NCI-H187 (cell line): ENCODE results near the gene ANXA11.
A peak's percentile ranks its signal among the peaks of the same experiment; 100 is the strongest.
"Not testable (repeated sequence)": the region's sequence is repeated elsewhere in the genome, so short reads cannot be mapped to it uniquely, and the experiment has no call there.

ENCODE experiments used
- DNase-seq, 2 experiments: peaks; one replicate each; lab custom pipeline; 2025; lab: John Stamatoyannopoulos, UW

ANXA11 gene

DNA sequence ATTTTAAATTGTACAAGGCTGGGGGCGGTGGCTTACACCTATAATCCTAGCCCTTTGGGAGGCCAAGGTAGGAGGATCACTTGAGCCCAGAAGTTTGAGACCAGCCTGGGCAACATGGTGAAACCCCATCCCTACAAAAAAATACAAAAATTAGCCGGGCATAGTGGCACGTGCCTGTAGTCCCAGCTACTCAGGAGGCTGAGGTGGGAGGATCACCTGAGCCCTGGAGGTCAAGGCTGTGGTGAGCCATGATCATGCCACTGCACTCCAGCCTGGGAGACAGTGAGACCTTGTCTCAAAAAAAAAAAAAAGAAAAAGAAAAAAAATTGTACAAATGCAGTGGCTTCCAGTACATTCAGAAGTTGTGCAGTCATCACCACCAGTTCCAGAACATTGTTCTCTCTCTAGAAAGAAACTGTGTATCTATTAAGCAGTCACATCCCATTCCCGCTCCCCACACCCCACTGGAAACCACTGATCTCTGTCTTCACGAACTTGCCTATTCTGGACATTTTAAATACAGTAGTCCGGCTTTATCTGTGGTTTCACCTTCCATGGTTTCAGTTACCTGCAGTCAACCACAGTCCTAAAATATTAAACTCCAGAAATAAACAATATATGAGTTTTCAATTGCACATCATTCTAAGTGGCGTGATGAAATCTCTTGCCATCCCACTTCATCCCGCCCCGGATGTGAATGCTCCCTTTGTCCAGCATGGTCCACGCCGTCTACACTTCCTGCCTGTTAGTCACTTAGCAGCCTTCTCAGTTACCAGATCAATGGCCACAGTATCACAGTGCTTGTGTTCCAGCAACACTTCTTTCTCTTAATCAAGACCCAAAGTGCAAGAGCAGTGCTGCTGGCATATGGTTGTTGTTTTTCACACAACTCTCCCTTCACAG lies 59.7 kb downstream of the ANXA11 start:
- DNase-seq = not testable (repeated sequence)

GRCh38 chr10:80144696-80145131 lies 60.6 kb downstream of the ANXA11 start:
- no peak for DNase-seq

GRCh38 chr10:80144067-80144695 lies 61.2 kb downstream of the ANXA11 start:
- peak; percentile 35 to 63 for DNase-seq

DNA sequence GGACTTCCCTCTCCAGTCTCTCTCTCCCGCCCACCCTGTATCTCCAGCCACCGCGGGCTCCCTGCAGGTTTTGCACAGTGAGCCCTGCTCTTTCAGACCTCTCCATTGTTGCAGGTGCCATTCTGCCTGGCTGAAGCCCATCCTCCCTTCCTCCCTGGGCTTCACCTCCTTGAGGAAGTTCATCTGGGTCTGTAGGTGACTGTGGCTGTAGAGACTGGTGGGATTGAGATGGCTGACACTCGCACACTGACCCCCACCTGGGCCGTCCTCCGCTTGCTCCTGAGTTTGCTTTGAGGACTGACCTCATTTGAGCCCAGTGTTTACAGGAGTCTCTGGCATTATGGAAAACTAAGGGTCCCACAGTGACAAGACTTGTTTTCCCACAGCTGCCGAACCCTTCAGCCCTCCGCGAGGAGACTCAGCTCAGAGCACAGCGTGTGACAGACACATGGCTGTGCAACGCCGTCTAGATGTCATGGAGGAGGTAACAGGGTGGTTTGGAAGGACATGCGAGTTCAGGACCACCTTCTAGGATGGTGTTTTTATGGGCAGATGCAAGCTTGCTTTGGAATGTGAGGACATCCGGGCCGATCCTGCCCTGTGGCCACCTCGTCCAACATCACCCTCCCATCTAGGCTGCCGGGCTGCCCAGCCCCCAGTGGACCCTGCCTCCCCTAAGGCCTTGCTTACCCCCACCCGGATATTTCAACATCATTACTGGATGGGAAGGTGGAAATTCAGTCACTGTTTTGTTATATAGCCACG lies 63.5 kb downstream of the ANXA11 start:
- DNase-seq = no peak

- DNase-seq = no peak
These were observed 65.1 kb downstream of the ANXA11 start for GRCh38 chr10:80140251-80140650.

DNA sequence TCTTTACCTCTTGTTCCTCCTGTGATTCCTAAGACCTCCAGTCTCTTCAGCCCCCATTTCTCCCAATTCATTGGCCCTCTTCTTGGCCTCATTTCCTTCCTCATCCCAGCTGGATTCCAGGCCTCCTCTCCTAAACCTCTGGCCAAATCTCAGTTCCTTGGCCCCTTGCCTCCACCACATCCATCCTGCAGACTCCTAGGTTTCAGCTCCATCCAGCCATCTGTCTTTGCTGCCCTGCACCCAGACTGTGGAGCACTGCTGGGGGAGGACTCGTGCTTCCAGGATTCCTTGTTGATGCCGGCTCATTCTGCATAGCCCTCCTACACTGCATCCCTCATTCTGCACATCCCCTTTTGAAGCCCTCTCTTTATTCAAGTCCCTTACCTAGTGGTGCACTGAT lies 66.1 kb downstream of the ANXA11 start:
- DNase-seq = no peak

- DNase-seq = no peak
These were observed 67.4 kb downstream of the ANXA11 start for GRCh38 chr10:80137920-80138319.

DNA sequence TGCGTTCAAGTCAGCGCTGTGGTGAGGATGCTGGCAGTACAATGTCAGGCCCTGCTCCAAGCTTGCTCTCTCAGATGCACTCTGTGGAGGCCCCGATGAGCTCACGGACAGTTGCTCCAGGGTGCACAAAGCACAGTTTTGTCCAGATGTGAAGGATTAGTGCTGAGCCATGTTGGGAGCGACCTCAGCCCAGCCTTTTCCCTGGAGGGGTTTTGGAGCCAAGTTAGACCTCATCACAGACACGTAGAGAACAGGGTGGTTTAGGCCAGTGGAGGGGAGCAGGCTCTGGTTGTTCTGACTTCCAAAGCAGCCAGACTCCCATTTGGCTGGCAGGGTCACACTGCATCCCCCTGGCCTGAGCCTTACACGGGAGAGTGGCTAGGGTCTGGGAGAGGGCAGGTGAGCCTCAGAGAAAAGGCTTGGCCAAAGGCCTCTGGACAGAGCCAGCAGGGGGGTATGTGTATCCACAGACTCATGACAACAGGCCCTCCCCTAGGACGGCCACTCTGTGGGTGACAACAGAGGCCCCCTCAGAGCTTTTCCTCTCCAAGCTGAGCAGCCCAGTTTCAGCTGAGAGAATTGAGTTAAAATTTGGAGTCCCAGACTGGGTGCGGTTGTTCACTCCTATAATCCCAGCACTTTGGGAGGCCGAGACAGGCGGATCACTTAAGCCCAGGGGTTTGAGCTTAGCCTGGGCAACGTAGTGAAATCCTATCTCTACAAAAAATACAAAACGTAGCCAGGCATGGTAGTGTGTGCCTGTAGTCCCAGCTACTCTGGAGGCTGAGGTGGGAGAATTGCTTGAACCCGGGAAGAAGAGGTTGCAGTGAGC lies 68.1 kb downstream of the ANXA11 start:
- no peak for DNase-seq

- DNase-seq = no peak
These were observed 69.2 kb downstream of the ANXA11 start for GRCh38 chr10:80136134-80136571.

DNA sequence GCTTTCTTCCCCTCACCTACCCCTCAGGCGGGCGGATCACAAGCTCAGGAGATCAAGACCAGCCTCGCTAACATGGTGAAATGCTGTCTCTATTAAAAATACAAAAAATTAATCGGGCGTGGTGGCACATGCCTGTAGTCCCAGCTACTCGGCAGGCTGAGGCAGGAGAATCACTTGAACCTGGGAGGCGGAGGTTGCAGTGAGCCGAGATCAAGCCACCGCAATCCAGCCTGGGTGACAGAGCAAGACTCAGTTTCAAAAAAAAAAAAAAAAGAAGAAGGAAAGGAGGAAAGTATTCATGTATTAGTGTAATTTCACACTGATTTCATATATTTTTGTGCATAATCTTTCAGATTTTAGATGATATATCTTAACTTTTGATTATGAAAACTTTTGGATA lies 71.7 kb downstream of the ANXA11 start:
- DNase-seq = not testable (repeated sequence)

- DNase-seq = no peak
These were observed 72.1 kb downstream of the ANXA11 start for GRCh38 chr10:80133206-80133605.

- DNase-seq = no peak
These were observed 72.8 kb downstream of the ANXA11 start, which contains the start of gene PLAC9 for GRCh38 chr10:80132299-80133139. Gene PLAC9 (plus strand): TSS chr10:80132730. CDS start chr10:80132763, 33 bp downstream.

DNA sequence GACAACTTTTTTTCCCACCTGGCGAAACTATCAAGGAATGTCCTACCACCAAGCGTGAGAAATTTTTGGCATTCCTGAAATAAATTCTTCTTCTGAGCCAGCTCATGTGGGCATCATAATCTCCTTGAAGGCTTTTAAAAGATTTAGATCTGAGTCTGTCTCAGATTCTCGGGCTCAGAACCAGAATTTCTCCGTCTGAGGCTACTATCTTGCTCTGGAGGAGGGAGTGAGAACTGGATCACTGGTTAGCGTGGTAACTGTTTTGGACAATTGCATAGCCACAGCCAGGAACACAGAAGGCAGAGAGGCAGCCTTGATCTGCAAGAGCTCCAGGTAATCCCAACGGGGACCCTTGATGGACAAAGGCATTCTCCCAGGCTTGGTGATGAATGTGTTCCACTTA lies 73.8 kb downstream of the ANXA11 start:
- no peak for DNase-seq

DNA sequence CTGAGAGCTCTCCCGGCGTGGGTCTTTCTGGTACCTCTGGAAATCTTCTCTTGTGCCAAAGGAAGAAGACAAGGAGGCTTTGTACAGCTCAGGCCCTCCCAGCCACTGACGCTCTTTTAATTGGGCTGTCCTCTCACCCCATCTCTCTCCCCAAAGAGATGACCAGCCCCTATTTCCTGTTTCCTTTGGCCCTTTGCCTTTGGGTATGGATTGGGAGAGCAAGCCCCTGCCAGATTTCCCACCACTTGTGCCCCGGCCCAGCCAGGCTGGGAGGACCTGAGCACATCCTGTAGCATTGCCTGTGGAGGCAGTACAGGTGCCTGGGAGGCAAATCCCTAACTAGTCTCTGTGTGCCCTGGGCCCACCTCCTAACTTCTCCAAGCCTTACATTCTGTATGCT lies 78.5 kb downstream of the ANXA11 start:
- no peak for DNase-seq

GRCh38 chr10:80122746-80123145 lies 82.6 kb downstream of the ANXA11 start:
- no peak for DNase-seq

- no peak for DNase-seq
These were observed 83.1 kb downstream of the ANXA11 start for GRCh38 chr10:80122110-80122710.

DNA sequence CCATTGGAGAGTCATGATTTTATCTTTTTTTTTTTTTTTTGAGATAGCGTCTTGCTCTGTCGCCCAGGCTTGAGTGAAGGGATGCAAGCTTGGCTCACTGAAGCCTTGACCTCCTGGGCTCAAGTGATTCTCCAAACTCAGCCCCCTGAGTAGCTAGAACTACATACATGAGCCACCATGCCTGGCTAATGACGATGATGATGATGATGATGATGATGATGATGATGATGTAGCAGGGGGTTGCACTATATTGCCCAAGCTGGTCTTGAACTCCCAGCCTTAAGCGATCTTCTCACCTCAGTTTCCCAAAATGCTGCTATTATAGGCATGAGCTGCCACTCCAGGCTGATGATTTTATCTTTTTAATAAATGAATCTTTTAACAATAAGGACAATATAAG lies 86.7 kb downstream of the ANXA11 start:
- no peak for DNase-seq

DNA sequence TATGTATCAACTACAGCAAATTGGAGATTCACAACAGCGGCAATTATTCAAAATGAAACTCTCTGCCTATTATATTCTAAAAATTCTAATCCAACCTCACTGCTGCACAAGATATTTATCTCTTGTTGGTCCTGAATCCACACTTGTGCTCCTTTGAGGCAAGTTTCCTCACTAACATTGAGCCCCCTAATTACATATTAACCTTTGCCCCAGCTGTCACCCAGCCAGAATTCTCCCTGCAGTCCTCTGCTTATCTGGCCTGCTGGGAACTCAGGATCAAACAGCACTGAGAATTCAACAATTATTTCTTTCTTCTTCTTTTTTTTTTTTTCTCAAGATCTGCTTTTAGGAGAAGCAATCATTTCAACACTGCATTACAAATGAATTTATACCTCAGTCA lies 94.4 kb downstream of the ANXA11 start:
- no peak for DNase-seq

DNA sequence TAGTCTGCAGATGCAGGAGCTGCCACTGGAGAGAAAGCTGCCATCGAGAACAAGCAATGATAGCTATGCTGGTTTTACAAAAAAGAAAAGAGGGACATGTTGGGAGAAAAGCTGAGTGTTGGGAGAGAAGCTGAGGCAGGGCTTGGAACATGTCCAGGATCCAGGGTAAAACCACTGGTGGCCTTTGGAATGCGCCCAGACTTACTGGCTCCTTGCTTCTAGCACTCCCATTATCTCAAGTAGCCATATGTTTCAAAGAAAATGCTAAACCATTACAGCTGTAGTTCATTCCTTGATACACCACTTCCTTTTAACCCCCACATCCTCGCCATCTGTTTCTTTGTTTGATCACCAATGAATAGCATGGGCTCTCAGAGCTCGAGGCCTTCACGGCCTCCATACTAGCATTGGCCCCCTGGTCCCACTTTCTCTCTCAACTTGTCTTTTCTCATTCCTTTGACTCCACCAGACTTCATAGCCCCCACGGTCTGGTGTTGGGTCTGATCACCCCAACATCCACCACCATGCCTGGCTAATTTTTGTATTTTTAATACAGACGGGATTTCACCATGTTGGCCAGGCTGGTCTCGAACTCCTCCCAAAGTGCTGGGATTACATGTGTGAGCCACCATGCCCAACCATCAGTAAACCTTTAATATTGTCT lies 96.6 kb downstream of the ANXA11 start:
- DNase-seq = no peak
